PC-9 (cell line): ENCODE data around the gene CD1D. TPM values are rescaled to one million over a fixed set of nuclear protein-coding genes. Genes with fewer than 3 reads are reported as not detected.

Experiments used
- BruUV-seq: library from RNA; stranded (reverse); fragments of 400-500 nt; replicated peaks from 2 replicates; lab custom pipeline; 2021; lab: Mats Ljungman, UMichigan
- CTCF ChIA-PET: fragments of 300-600 bp; sonication (Branson Sonifier 250); formaldehyde crosslinking; loops from one replicate; lab custom pipeline; 2022; ENCODE audit warnings: antibody characterized with exemption; lab: Charles Lee
- POLR2A ChIA-PET: fragments of 300-600 bp; sonication (Branson Sonifier 250); formaldehyde crosslinking; loops from one replicate; lab custom pipeline; 2022; ENCODE audit warnings: antibody characterized with exemption; ENCODE audit not compliant: unreplicated experiment; lab: Charles Lee
- DNase-seq, 2 experiments: peaks; one replicate each; pipeline versions ENCODE4 v3.0.0 to v3.0.0-alpha.2; 2015 to 2022; ENCODE audit warnings: mixed read lengths in 1 of 2
- H2AFZ ChIP-seq: fragments of 200-600 bp; sonication (generic); 2 replicates; pipeline ENCODE4 v1.8.1; 2017; ENCODE audit warnings: antibody characterized with exemption
- H3F3A ChIP-seq: fragments of 200-600 bp; sonication (generic); 2 replicates; pipeline ENCODE4 v1.8.1; 2017; ENCODE audit warnings: antibody characterized with exemption, mild to moderate bottlenecking, low read depth; ENCODE audit not compliant: insufficient read depth
- H3K27ac ChIP-seq: fragments of 200-600 bp; sonication (generic); 2 replicates; pipeline ENCODE4 v1.6.1; 2016; ENCODE audit warnings: mixed run types
- H3K27me3 ChIP-seq: fragments of 200-600 bp; sonication (generic); 2 replicates; pipeline ENCODE4 v1.6.1; 2016; ENCODE audit warnings: low read depth, mixed run types; ENCODE audit not compliant: insufficient read depth
- H3K36me3 ChIP-seq: fragments of 200-600 bp; sonication (generic); 2 replicates; pipeline ENCODE4 v1.6.1; 2016; ENCODE audit warnings: low read depth, mixed run types
- H3K4me1 ChIP-seq: fragments of 200-600 bp; sonication (generic); replicated peaks from 2 replicates; pipeline ENCODE4 v1.6.1; 2016; ENCODE audit warnings: mixed run types; ENCODE audit not compliant: insufficient read depth
- H3K4me2 ChIP-seq: fragments of 200-600 bp; sonication (generic); 2 replicates; pipeline ENCODE4 v1.6.1; 2017; ENCODE audit warnings: mixed run types
- H3K4me3 ChIP-seq: fragments of 200-600 bp; sonication (generic); 2 replicates; pipeline ENCODE4 v1.6.1; 2016; ENCODE audit warnings: mixed run types
- H3K79me2 ChIP-seq: fragments of 200-600 bp; sonication (generic); 2 replicates; pipeline ENCODE4 v1.6.1; 2017; ENCODE audit warnings: low read depth, mixed run types
- H3K9me2 ChIP-seq: fragments of 200-600 bp; sonication (generic); 2 replicates; pipeline ENCODE4 v1.8.1; 2017; ENCODE audit warnings: mild to moderate bottlenecking; ENCODE audit not compliant: insufficient read depth
- H3K9me3 ChIP-seq: fragments of 200-600 bp; sonication (generic); 2 replicates; pipeline ENCODE4 v1.8.1; 2016; ENCODE audit warnings: low read depth; ENCODE audit not compliant: insufficient read depth
- H4K20me1 ChIP-seq: fragments of 200-600 bp; sonication (generic); 2 replicates; pipeline ENCODE4 v1.8.1; 2017; ENCODE audit not compliant: insufficient read depth
- EZH2 ChIP-seq: fragments of 200-600 bp; sonication (generic); IDR thresholded peaks from 2 replicates; pipeline ENCODE4 v1.8.0; 2017; ENCODE audit warnings: antibody characterized with exemption, low read depth
- intact Hi-C: fragments of 100-400 bp; cut with micrococcal nuclease; formaldehyde crosslinking; loops from one replicate; pipeline ENCODE4 v1.10.0; 2022; ENCODE audit not compliant: unreplicated experiment
- total RNA-seq: library from RNA; stranded (reverse); gene quantifications from 2 replicates; pipeline ENCODE4 v1.2.3, GENCODE V29; 2021
- TF ChIP-seq, protein P1 (sequence below): fragments of 200-600 bp; sonication (generic); conservative IDR thresholded peaks from 2 replicates; pipeline ENCODE4 v1.6.1; 2017; ENCODE audit warnings: mixed run types, antibody characterized with exemption, mild to moderate bottlenecking, moderate library complexity

Gene CD1D
- total RNA-seq, 1 experiment from 2014 or later, result not detected

DNA sequence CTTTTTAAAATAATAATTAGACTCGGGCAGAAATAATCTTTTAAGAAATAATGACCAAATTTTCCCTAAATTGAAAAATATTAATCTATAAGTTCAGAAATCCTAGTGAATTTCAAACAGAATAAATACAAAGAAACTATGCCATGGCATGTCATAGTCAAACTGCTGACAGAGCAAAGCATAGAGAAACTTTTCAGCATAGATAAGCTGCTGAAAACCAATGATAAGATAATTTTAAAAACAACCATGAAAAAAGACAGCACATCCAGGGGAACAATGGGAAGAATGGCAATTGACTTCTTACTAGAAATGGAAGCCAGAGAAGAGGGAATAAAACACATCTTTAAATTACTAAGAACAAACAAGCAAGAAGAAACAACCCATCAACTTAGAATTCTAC lies 19.8 kb downstream of the CD1D start:
- no peaks in the 10 kb centered on the region for H3K79me2 ChIP-seq
- peaks cover 16% of the 10 kb centered on the region; the same call in 1 of the 2 replicates for H3K27me3 ChIP-seq
- H4K20me1 ChIP-seq, result no peaks in the 10 kb centered on the region
- no peak overlapping the region for H3K4me2 ChIP-seq
- DNase-seq, result no peak
- H3K36me3 ChIP-seq, result no peaks in the 10 kb centered on the region
- H3K9me2 ChIP-seq, result no peaks in the 10 kb centered on the region
- H3K9me3 ChIP-seq, result no peaks in the 10 kb centered on the region
- ChIA-PET POLR2A (no interaction called here), CTCF (no interaction called here)
- H3K4me1 ChIP-seq, result no peaks in the 10 kb centered on the region
- no peaks in the 10 kb centered on the region for H3F3A ChIP-seq
- no peak overlapping the region for H3K4me3 ChIP-seq
- H2AFZ ChIP-seq, result no peak overlapping the region
- H3K27ac ChIP-seq, result no peak overlapping the region
- intact Hi-C loops, result no loop called here
- BruUV-seq, result no TSS peak
- TF ChIP-seq, protein P1, sequence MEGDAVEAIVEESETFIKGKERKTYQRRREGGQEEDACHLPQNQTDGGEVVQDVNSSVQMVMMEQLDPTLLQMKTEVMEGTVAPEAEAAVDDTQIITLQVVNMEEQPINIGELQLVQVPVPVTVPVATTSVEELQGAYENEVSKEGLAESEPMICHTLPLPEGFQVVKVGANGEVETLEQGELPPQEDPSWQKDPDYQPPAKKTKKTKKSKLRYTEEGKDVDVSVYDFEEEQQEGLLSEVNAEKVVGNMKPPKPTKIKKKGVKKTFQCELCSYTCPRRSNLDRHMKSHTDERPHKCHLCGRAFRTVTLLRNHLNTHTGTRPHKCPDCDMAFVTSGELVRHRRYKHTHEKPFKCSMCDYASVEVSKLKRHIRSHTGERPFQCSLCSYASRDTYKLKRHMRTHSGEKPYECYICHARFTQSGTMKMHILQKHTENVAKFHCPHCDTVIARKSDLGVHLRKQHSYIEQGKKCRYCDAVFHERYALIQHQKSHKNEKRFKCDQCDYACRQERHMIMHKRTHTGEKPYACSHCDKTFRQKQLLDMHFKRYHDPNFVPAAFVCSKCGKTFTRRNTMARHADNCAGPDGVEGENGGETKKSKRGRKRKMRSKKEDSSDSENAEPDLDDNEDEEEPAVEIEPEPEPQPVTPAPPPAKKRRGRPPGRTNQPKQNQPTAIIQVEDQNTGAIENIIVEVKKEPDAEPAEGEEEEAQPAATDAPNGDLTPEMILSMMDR, result no peak
- TF ChIP-seq EZH2, result no peak

DNA sequence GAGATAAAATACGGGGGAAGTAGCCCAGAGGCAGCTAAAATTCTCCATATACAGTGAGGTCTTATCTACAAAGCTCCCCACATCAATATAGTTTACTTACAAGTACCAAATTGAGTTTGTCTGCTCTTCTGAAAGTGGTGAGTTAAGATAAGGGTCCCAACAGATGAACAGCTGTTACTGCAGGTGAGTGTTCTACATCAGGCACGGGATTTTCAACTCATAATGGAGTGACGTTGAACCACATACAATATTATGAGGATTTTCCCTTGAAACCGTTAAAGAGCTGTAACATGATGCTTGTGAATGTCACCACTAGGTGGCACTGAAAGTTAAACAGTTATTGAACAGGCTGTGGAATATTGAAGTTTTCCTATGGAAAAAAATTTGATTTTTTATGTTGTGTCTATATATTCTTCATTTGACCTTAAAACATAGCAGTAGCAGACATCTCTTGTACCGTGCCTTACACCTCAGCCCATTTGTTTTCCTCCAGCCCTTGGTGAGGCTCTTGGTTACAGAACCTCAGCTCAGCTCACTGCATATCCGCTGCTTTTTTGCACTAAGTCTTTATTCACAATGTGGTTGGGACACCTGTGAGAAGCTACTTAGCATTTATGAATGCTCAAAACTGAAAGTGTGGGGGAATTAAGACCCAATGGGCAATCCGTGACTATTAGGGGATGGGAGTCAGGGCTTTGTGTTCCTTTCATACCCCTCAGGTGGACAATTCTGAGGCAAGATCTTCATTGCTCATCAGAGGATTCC lies 23.2 kb downstream of the CD1D start:
- H3K4me2 ChIP-seq, result no peak overlapping the region
- intact Hi-C loops, result loop anchor here (1.0 to 2.0 kb wide), 3 partner anchors 323 to 869 kb away; no protein-coding TSS in a partner anchor
- H3F3A ChIP-seq, result no peaks in the 10 kb centered on the region
- no peak for TF ChIP-seq EZH2
- TF ChIP-seq, protein P1, result peak; percentile 84
- ChIA-PET CTCF (interaction anchor here (1.0 kb wide), 1 partner anchor 796 kb away, joined by 3 read pairs; no protein-coding TSS in a partner anchor), POLR2A (no interaction called here)
- no peaks in the 10 kb centered on the region for H3K36me3 ChIP-seq
- H3K27ac ChIP-seq, result no peak overlapping the region
- H2AFZ ChIP-seq, result no peak overlapping the region
- H3K4me1 ChIP-seq, result no peaks in the 10 kb centered on the region
- no peaks in the 10 kb centered on the region for H4K20me1 ChIP-seq
- no peaks in the 10 kb centered on the region for H3K79me2 ChIP-seq
- peak in 1 of 2 experiments; percentile 7 for DNase-seq
- H3K9me2 ChIP-seq, result no peaks in the 10 kb centered on the region
- 0 out of 2 replicates have a peak, but pooled peaks cover 4% of the 10 kb centered on the region for H3K27me3 ChIP-seq
- no peaks in the 10 kb centered on the region for H3K9me3 ChIP-seq
- BruUV-seq, result no TSS peak
- H3K4me3 ChIP-seq, result no peak overlapping the region

DNA sequence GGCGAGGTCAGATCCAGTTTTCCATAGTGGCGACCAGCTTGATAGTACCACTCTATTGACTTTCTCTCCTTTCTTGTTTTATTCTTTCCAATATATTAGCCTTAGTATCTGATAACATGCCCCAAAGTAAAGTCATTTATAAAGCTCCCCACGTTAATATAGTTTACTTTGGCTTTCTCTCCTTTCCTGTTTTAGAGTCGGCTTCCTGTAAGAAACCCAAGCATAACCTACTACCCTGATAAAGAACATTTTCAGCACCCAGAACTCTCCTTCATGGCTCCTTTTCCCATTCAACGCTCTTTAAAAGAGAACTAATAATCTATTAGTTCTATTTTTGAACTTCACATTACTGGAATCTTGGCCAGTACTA lies 23.7 kb downstream of the CD1D start:
- POLR2A ChIA-PET, result no interaction called here

More for the DNA sequence above, 23.7 kb downstream of the CD1D start:
- Histone ChIP-seq H3K36me3 (no peaks in the 10 kb centered on the region), H3K27me3 (0 out of 2 replicates have a peak, but pooled peaks cover 4% of the 10 kb centered on the region), H3K9me2 (no peaks in the 10 kb centered on the region), H3F3A (no peaks in the 10 kb centered on the region), H3K27ac (no peak overlapping the region), H3K79me2 (no peaks in the 10 kb centered on the region), H2AFZ (no peak overlapping the region), H3K4me3 (no peak overlapping the region), H4K20me1 (no peaks in the 10 kb centered on the region), H3K4me1 (no peaks in the 10 kb centered on the region), H3K4me2 (no peak overlapping the region), H3K9me3 (no peaks in the 10 kb centered on the region)
- no TSS peak for BruUV-seq
- TF ChIP-seq, protein P1, result no peak
- no peak for TF ChIP-seq EZH2
- DNase-seq, result no peak
- CTCF ChIA-PET, result interaction anchor here (1.0 kb wide), 1 partner anchor 796 kb away, joined by 3 read pairs; no protein-coding TSS in a partner anchor
- intact Hi-C loops, result loop anchor here (2.0 kb wide), 1 partner anchor 868 kb away; no protein-coding TSS in a partner anchor
